PC-9 (cell line): ENCODE data around the gene NLRP13. TPM values are rescaled to one million over a fixed set of nuclear protein-coding genes. Genes with fewer than 3 reads are reported as not detected.
A peak's percentile ranks its signal among the peaks of the same experiment; 100 is the strongest.

Source experiments
- BruUV-seq: library from RNA; stranded (reverse); fragments of 400-500 nt; replicated peaks from 2 replicates; lab custom pipeline; 2021; lab: Mats Ljungman, UMichigan
- CTCF ChIA-PET: fragments of 300-600 bp; sonication (Branson Sonifier 250); formaldehyde crosslinking; loops from one replicate; lab custom pipeline; 2022; ENCODE audit warnings: antibody characterized with exemption; lab: Charles Lee
- POLR2A ChIA-PET: fragments of 300-600 bp; sonication (Branson Sonifier 250); formaldehyde crosslinking; loops from one replicate; lab custom pipeline; 2022; ENCODE audit warnings: antibody characterized with exemption; ENCODE audit not compliant: unreplicated experiment; lab: Charles Lee
- DNase-seq, 2 experiments: peaks; one replicate each; pipeline versions ENCODE4 v3.0.0 to v3.0.0-alpha.2; 2015 to 2022; ENCODE audit warnings: mixed read lengths in 1 of 2
- H2AFZ ChIP-seq: fragments of 200-600 bp; sonication (generic); 2 replicates; pipeline ENCODE4 v1.8.1; 2017; ENCODE audit warnings: antibody characterized with exemption
- H3F3A ChIP-seq: fragments of 200-600 bp; sonication (generic); 2 replicates; pipeline ENCODE4 v1.8.1; 2017; ENCODE audit warnings: antibody characterized with exemption, mild to moderate bottlenecking, low read depth; ENCODE audit not compliant: insufficient read depth
- H3K27ac ChIP-seq: fragments of 200-600 bp; sonication (generic); 2 replicates; pipeline ENCODE4 v1.6.1; 2016; ENCODE audit warnings: mixed run types
- H3K27me3 ChIP-seq: fragments of 200-600 bp; sonication (generic); 2 replicates; pipeline ENCODE4 v1.6.1; 2016; ENCODE audit warnings: low read depth, mixed run types; ENCODE audit not compliant: insufficient read depth
- H3K36me3 ChIP-seq: fragments of 200-600 bp; sonication (generic); 2 replicates; pipeline ENCODE4 v1.6.1; 2016; ENCODE audit warnings: low read depth, mixed run types
- H3K4me1 ChIP-seq: fragments of 200-600 bp; sonication (generic); replicated peaks from 2 replicates; pipeline ENCODE4 v1.6.1; 2016; ENCODE audit warnings: mixed run types; ENCODE audit not compliant: insufficient read depth
- H3K4me2 ChIP-seq: fragments of 200-600 bp; sonication (generic); 2 replicates; pipeline ENCODE4 v1.6.1; 2017; ENCODE audit warnings: mixed run types
- H3K4me3 ChIP-seq: fragments of 200-600 bp; sonication (generic); 2 replicates; pipeline ENCODE4 v1.6.1; 2016; ENCODE audit warnings: mixed run types
- H3K79me2 ChIP-seq: fragments of 200-600 bp; sonication (generic); 2 replicates; pipeline ENCODE4 v1.6.1; 2017; ENCODE audit warnings: low read depth, mixed run types
- H3K9me2 ChIP-seq: fragments of 200-600 bp; sonication (generic); 2 replicates; pipeline ENCODE4 v1.8.1; 2017; ENCODE audit warnings: mild to moderate bottlenecking; ENCODE audit not compliant: insufficient read depth
- H3K9me3 ChIP-seq: fragments of 200-600 bp; sonication (generic); 2 replicates; pipeline ENCODE4 v1.8.1; 2016; ENCODE audit warnings: low read depth; ENCODE audit not compliant: insufficient read depth
- H4K20me1 ChIP-seq: fragments of 200-600 bp; sonication (generic); 2 replicates; pipeline ENCODE4 v1.8.1; 2017; ENCODE audit not compliant: insufficient read depth
- EZH2 ChIP-seq: fragments of 200-600 bp; sonication (generic); IDR thresholded peaks from 2 replicates; pipeline ENCODE4 v1.8.0; 2017; ENCODE audit warnings: antibody characterized with exemption, low read depth
- intact Hi-C: fragments of 100-400 bp; cut with micrococcal nuclease; formaldehyde crosslinking; loops from one replicate; pipeline ENCODE4 v1.10.0; 2022; ENCODE audit not compliant: unreplicated experiment
- total RNA-seq: library from RNA; stranded (reverse); gene quantifications from 2 replicates; pipeline ENCODE4 v1.2.3, GENCODE V29; 2021
- TF ChIP-seq, protein P1 (sequence below): fragments of 200-600 bp; sonication (generic); conservative IDR thresholded peaks from 2 replicates; pipeline ENCODE4 v1.6.1; 2017; ENCODE audit warnings: mixed run types, antibody characterized with exemption, mild to moderate bottlenecking, moderate library complexity

NLRP13 gene
- total RNA-seq, 1 experiment from 2014 or later, result not detected

DNA sequence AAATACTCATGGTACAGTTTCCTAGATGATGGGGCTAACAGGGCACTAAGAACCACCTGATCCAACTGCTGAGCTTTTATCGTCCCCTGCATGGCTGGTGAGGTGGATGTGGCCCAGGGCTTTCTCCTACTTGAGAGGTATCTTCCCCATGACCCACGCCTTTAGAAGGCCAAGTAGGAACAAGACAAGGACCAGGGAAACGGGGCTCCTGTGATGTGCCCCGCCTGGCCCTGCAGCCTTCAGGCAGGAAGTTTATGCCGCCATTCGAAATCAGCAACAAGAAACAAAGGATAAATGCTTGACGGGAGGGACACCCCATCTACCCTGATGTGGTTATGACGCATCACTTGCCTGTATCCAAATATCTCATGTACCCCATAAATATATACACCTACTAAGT, 4.1 kb downstream of the NLRP13 start:
- DNase-seq, result no peak
- ChIA-PET POLR2A (no interaction called here), CTCF (no interaction called here)
- Histone ChIP-seq H3F3A (no peaks in the 10 kb centered on the region), H3K9me3 (no peaks in the 10 kb centered on the region), H3K9me2 (no peaks in the 10 kb centered on the region), H3K4me1 (no peaks in the 10 kb centered on the region), H3K36me3 (no peaks in the 10 kb centered on the region), H3K27ac (no peak overlapping the region), H3K4me2 (no peak overlapping the region), H3K4me3 (no peak overlapping the region), H2AFZ (no peak overlapping the region), H4K20me1 (no peaks in the 10 kb centered on the region), H3K79me2 (no peaks in the 10 kb centered on the region), H3K27me3 (peaks cover 60% of the 10 kb centered on the region)
- BruUV-seq, result no TSS peak
- intact Hi-C loops, result no loop called here
- TF ChIP-seq EZH2, result no peak
- TF ChIP-seq, protein P1, sequence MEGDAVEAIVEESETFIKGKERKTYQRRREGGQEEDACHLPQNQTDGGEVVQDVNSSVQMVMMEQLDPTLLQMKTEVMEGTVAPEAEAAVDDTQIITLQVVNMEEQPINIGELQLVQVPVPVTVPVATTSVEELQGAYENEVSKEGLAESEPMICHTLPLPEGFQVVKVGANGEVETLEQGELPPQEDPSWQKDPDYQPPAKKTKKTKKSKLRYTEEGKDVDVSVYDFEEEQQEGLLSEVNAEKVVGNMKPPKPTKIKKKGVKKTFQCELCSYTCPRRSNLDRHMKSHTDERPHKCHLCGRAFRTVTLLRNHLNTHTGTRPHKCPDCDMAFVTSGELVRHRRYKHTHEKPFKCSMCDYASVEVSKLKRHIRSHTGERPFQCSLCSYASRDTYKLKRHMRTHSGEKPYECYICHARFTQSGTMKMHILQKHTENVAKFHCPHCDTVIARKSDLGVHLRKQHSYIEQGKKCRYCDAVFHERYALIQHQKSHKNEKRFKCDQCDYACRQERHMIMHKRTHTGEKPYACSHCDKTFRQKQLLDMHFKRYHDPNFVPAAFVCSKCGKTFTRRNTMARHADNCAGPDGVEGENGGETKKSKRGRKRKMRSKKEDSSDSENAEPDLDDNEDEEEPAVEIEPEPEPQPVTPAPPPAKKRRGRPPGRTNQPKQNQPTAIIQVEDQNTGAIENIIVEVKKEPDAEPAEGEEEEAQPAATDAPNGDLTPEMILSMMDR, result no peak

DNA sequence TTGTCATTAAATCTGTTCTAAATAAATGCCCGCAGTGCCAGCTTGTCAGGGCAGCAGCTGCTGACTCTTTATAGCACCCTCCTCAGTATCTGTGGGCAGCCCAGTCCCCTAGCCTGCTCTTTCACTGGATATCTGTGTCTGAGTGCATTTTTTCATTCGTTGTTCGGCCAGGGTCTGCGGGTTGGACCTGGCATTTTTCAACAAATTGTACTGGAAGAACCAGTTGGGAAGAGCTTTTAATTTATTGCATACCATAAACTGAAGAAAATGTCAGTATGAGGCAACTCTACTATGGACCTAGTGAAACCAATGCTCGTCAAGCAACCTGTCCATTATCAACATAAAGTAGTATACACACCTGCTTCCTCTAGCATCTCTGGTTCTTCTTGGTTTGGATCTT, 8.6 kb downstream of the NLRP13 start:
- BruUV-seq, result no TSS peak
- no peak for DNase-seq

DNA sequence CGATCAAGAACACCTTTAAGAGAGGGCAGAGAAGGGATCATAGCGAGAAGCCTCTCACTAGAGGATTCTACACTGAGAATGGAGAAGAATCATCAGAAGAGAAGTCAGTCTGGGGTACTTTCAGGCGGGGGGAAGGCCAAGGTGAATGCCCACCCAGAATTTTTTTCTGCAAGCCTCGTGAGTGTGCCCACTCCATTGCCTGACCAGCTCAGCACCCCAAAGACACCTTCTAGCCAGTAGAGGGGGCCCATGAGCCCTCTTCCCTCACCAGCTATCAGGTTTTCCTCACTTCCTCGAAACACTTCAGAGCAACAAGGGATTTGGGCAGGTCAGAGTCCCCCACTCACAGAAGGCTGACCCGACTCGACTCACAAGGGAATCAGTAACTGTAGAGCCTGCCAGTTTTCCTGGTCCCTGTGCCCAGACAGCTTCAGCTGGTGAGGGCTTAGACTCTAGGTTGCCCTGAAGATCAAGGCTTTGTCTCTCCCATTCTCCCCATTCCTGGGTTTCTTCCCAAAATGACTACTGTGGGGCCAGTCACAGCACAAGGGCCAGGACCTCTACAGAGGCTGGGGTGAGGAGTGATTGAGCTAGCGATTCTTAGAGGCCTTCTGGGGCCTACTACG, 18.4 kb downstream of the NLRP13 start:
- Histone ChIP-seq H3K27ac (no peak overlapping the region), H3K4me2 (no peak overlapping the region), H3K36me3 (no peaks in the 10 kb centered on the region), H2AFZ (no peak overlapping the region), H3K4me1 (no peaks in the 10 kb centered on the region), H3K79me2 (no peaks in the 10 kb centered on the region), H3K9me2 (no peaks in the 10 kb centered on the region), H4K20me1 (no peaks in the 10 kb centered on the region), H3K9me3 (no peaks in the 10 kb centered on the region), H3K4me3 (no peak overlapping the region), H3K27me3 (peaks cover 47% of the 10 kb centered on the region), H3F3A (no peaks in the 10 kb centered on the region)
- no TSS peak for BruUV-seq
- ChIA-PET CTCF (no interaction called here), POLR2A (no interaction called here)
- peak in 1 of 2 experiments; percentile 10 for DNase-seq
- intact Hi-C loops, result no loop called here
- TF ChIP-seq, protein P1, result peak; percentile 44; the same call in 1 of the 2 replicates
- TF ChIP-seq EZH2, result no peak

More for the DNA sequence above, 8.6 kb downstream of the NLRP13 start:
- Histone ChIP-seq H3K79me2 (no peaks in the 10 kb centered on the region), H3K4me3 (no peak overlapping the region), H3K9me3 (no peaks in the 10 kb centered on the region), H3K27me3 (peaks cover 19% of the 10 kb centered on the region), H3K27ac (no peak overlapping the region), H3F3A (no peaks in the 10 kb centered on the region), H3K4me2 (no peak overlapping the region), H3K9me2 (no peaks in the 10 kb centered on the region), H2AFZ (no peak overlapping the region), H3K4me1 (no peaks in the 10 kb centered on the region), H4K20me1 (no peaks in the 10 kb centered on the region), H3K36me3 (no peaks in the 10 kb centered on the region)
- ChIA-PET POLR2A (no interaction called here), CTCF (no interaction called here)
- TF ChIP-seq EZH2, result no peak
- TF ChIP-seq, protein P1, result no peak
- intact Hi-C loops, result no loop called here
